SK-N-SH treated with all-trans-retinoic acid at 6 μM for 48 hours (cell line): ENCODE results near the gene CBFA2T2.

Source experiments
- ATAC-seq: fragments of 200-7000 bp; cut with Tn5 transposase; 3 replicates; pipeline ENCODE4 v1.9.1; 2020; ENCODE audit warnings: mild to moderate bottlenecking, moderate library complexity
- ARNTL ChIP-seq: fragments of 450-650 bp; formaldehyde crosslinking; IDR thresholded peaks from 2 replicates; pipeline ENCODE4 v1.5.0; 2020; ENCODE audit warnings: low read depth, mild to moderate bottlenecking, moderate library complexity, borderline replicate concordance
- ESRRG ChIP-seq: fragments of 250-450 bp; sonication (Bioruptor Pico); IDR thresholded peaks from 2 replicates; pipeline ENCODE4 v1.6.1; 2021; ENCODE audit warnings: mild to moderate bottlenecking
- ISL1 ChIP-seq: fragments of 250-450 bp; sonication (Bioruptor Pico); IDR thresholded peaks from 2 replicates; pipeline ENCODE4 v2.1.2; 2022; ENCODE audit warnings: mild to moderate bottlenecking, moderate library complexity
- OSR1 ChIP-seq: fragments of 250-450 bp; sonication (Bioruptor Pico); IDR thresholded peaks from 2 replicates; pipeline ENCODE4 v1.8.0; 2022; ENCODE audit warnings: moderate library complexity, mild to moderate bottlenecking, inconsistent platforms
- PPARA ChIP-seq: fragments of 250-450 bp; sonication (Bioruptor Pico); IDR thresholded peaks from 2 replicates; pipeline ENCODE4 v1.5.0; 2020; ENCODE audit warnings: mild to moderate bottlenecking, borderline replicate concordance
- RARB ChIP-seq: fragments of 250-450 bp; sonication (Bioruptor Pico); IDR thresholded peaks from 2 replicates; pipeline ENCODE4 v1.8.0; 2021; ENCODE audit warnings: mild to moderate bottlenecking, moderate library complexity
- SNAI2 ChIP-seq: fragments of 250-450 bp; sonication (Bioruptor Pico); IDR thresholded peaks from 2 replicates; pipeline ENCODE4 v1.5.0; 2020; ENCODE audit warnings: mild to moderate bottlenecking, moderate library complexity
- TCF4 ChIP-seq: fragments of 250-450 bp; sonication (Bioruptor Pico); IDR thresholded peaks from 2 replicates; pipeline ENCODE4 v1.8.0; 2021; ENCODE audit warnings: mild to moderate bottlenecking, moderate library complexity, borderline replicate concordance
- TOX ChIP-seq: fragments of 250-450 bp; sonication (Bioruptor Pico); IDR thresholded peaks from 2 replicates; pipeline ENCODE4 v1.8.0; 2021; ENCODE audit warnings: mild to moderate bottlenecking, moderate library complexity, borderline replicate concordance
- ZC3H10 ChIP-seq: fragments of 250-450 bp; sonication (Bioruptor Pico); IDR thresholded peaks from 2 replicates; pipeline ENCODE4 v1.5.1; 2021; ENCODE audit warnings: mild to moderate bottlenecking, moderate library complexity
- ZFP3 ChIP-seq: fragments of 250-450 bp; sonication (Bioruptor Pico); IDR thresholded peaks from 2 replicates; pipeline ENCODE4 v1.5.0; 2020; ENCODE audit warnings: mild to moderate bottlenecking, moderate library complexity
- ZNF565 ChIP-seq: fragments of 450-650 bp; formaldehyde crosslinking; conservative IDR thresholded peaks from 2 replicates; pipeline ENCODE4 v1.5.0; 2020; ENCODE audit warnings: low read depth, mild to moderate bottlenecking, moderate library complexity
- ZNF70 ChIP-seq: fragments of 450-650 bp; formaldehyde crosslinking; IDR thresholded peaks from 2 replicates; pipeline ENCODE4 v1.5.0; 2020; ENCODE audit warnings: mild to moderate bottlenecking, moderate library complexity
- ZNF8 ChIP-seq: fragments of 450-650 bp; formaldehyde crosslinking; IDR thresholded peaks from 2 replicates; pipeline ENCODE4 v1.5.0; 2020; ENCODE audit warnings: mild to moderate bottlenecking, moderate library complexity
- TF ChIP-seq, protein P1 (sequence below): fragments of 250-450 bp; sonication (Bioruptor Pico); IDR thresholded peaks from 2 replicates; pipeline ENCODE4 v1.5.0; 2020; ENCODE audit warnings: mild to moderate bottlenecking, moderate library complexity
- TF ChIP-seq, protein P2 (sequence below): fragments of 250-450 bp; sonication (Bioruptor Pico); IDR thresholded peaks from 2 replicates; pipeline ENCODE4 v1.8.0; 2021; ENCODE audit warnings: low read depth, mild to moderate bottlenecking, moderate library complexity, borderline replicate concordance
- TF ChIP-seq, protein P3 (sequence below): fragments of 250-450 bp; sonication (Bioruptor Pico); IDR thresholded peaks from 2 replicates; pipeline ENCODE4 v1.5.1; 2021; ENCODE audit warnings: mild to moderate bottlenecking, moderate library complexity
- TF ChIP-seq, protein P4 (sequence below): fragments of 250-450 bp; sonication (Bioruptor Pico); IDR thresholded peaks from 2 replicates; pipeline ENCODE4 v1.8.0; 2020; ENCODE audit warnings: mild to moderate bottlenecking, moderate library complexity, borderline replicate concordance

The CBFA2T2 gene

GRCh38 chr20:33612001-33612400 is 122.1 kb downstream of the CBFA2T2 start:
- no peak for TF ChIP-seq ZFP3 (CRISPR knock-in tag)
- no peak for TF ChIP-seq PPARA (CRISPR knock-in tag)
- no peak for TF ChIP-seq OSR1
- TF ChIP-seq ESRRG (CRISPR knock-in tag), result no peak
- no peak for TF ChIP-seq ZC3H10 (CRISPR knock-in tag)
- no peak for TF ChIP-seq TCF4
- TF ChIP-seq, protein P1, sequence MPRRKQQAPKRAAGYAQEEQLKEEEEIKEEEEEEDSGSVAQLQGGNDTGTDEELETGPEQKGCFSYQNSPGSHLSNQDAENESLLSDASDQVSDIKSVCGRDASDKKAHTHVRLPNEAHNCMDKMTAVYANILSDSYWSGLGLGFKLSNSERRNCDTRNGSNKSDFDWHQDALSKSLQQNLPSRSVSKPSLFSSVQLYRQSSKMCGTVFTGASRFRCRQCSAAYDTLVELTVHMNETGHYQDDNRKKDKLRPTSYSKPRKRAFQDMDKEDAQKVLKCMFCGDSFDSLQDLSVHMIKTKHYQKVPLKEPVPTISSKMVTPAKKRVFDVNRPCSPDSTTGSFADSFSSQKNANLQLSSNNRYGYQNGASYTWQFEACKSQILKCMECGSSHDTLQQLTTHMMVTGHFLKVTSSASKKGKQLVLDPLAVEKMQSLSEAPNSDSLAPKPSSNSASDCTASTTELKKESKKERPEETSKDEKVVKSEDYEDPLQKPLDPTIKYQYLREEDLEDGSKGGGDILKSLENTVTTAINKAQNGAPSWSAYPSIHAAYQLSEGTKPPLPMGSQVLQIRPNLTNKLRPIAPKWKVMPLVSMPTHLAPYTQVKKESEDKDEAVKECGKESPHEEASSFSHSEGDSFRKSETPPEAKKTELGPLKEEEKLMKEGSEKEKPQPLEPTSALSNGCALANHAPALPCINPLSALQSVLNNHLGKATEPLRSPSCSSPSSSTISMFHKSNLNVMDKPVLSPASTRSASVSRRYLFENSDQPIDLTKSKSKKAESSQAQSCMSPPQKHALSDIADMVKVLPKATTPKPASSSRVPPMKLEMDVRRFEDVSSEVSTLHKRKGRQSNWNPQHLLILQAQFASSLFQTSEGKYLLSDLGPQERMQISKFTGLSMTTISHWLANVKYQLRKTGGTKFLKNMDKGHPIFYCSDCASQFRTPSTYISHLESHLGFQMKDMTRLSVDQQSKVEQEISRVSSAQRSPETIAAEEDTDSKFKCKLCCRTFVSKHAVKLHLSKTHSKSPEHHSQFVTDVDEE (CRISPR knock-in tag), result no peak
- no peak for TF ChIP-seq SNAI2
- no peak for TF ChIP-seq ISL1
- TF ChIP-seq TOX (CRISPR knock-in tag), result no peak
- TF ChIP-seq, protein P2, sequence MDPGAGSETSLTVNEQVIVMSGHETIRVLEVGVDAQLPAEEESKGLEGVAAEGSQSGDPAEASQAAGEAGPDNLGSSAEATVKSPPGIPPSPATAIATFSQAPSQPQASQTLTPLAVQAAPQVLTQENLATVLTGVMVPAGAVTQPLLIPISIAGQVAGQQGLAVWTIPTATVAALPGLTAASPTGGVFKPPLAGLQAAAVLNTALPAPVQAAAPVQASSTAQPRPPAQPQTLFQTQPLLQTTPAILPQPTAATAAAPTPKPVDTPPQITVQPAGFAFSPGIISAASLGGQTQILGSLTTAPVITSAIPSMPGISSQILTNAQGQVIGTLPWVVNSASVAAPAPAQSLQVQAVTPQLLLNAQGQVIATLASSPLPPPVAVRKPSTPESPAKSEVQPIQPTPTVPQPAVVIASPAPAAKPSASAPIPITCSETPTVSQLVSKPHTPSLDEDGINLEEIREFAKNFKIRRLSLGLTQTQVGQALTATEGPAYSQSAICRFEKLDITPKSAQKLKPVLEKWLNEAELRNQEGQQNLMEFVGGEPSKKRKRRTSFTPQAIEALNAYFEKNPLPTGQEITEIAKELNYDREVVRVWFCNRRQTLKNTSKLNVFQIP (CRISPR knock-in tag), result no peak
- TF ChIP-seq ZNF565, result no peak
- TF ChIP-seq, protein P3, sequence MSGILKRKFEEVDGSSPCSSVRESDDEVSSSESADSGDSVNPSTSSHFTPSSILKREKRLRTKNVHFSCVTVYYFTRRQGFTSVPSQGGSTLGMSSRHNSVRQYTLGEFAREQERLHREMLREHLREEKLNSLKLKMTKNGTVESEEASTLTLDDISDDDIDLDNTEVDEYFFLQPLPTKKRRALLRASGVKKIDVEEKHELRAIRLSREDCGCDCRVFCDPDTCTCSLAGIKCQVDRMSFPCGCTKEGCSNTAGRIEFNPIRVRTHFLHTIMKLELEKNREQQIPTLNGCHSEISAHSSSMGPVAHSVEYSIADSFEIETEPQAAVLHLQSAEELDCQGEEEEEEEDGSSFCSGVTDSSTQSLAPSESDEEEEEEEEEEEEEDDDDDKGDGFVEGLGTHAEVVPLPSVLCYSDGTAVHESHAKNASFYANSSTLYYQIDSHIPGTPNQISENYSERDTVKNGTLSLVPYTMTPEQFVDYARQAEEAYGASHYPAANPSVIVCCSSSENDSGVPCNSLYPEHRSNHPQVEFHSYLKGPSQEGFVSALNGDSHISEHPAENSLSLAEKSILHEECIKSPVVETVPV (CRISPR knock-in tag), result no peak
- TF ChIP-seq RARB (CRISPR knock-in tag), result no peak
- ATAC-seq, result no peak

DNA sequence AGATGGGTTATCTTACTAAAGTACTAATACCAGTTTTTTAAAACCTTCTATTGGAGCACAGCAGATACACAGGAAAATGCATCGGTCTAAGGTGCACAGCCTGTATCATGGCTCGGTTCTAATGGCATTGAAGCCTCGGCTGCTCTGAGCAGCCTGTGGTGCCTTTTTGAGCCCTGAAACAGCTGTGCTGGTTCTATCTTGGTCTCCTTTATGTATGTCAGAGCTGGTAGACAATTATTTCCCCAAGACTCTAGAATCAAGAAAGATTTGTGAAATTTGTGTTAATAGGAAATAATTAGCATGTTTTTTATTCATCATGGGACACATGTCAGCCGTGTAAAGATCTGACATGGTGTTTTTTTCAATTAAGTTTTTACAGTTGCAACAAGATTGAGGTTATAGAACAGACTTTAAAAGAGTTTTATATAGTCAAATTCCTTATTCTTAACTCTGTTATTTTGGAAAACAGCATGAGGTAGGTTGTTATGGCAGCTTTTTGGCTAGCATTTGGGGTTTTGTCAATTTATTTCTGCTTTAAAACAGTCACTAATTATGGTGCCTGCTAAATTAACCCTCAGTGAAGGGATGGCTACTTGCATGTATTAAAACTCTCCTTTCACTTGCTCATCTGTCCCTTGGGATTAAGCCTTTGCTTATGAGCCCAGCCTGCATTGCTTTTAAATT is 132.0 kb downstream of the CBFA2T2 start:
- no peak for TF ChIP-seq SNAI2
- no peak for TF ChIP-seq TOX (CRISPR knock-in tag)
- no peak for TF ChIP-seq ZNF70
- TF ChIP-seq, protein P3 (CRISPR knock-in tag), result no peak
- no peak for TF ChIP-seq TCF4
- TF ChIP-seq ZNF8 (CRISPR knock-in tag), result no peak

GRCh38 chr20:33622705-33623365 is 132.9 kb downstream of the CBFA2T2 start:
- TF ChIP-seq, protein P4, sequence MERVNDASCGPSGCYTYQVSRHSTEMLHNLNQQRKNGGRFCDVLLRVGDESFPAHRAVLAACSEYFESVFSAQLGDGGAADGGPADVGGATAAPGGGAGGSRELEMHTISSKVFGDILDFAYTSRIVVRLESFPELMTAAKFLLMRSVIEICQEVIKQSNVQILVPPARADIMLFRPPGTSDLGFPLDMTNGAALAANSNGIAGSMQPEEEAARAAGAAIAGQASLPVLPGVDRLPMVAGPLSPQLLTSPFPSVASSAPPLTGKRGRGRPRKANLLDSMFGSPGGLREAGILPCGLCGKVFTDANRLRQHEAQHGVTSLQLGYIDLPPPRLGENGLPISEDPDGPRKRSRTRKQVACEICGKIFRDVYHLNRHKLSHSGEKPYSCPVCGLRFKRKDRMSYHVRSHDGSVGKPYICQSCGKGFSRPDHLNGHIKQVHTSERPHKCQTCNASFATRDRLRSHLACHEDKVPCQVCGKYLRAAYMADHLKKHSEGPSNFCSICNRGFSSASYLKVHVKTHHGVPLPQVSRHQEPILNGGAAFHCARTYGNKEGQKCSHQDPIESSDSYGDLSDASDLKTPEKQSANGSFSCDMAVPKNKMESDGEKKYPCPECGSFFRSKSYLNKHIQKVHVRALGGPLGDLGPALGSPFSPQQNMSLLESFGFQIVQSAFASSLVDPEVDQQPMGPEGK (CRISPR knock-in tag), result no peak
- no peak for TF ChIP-seq ARNTL
- TF ChIP-seq PPARA (CRISPR knock-in tag), result no peak
- no peak for TF ChIP-seq RARB (CRISPR knock-in tag)
- TF ChIP-seq ZNF8 (CRISPR knock-in tag), result no peak
- TF ChIP-seq ISL1, result no peak
- no peak for TF ChIP-seq ZC3H10 (CRISPR knock-in tag)
- TF ChIP-seq, protein P2 (CRISPR knock-in tag), result no peak
- no peak for TF ChIP-seq ZNF565
- TF ChIP-seq, protein P3 (CRISPR knock-in tag), result no peak
- TF ChIP-seq ZNF70, result no peak
- no peak for TF ChIP-seq TOX (CRISPR knock-in tag)
- TF ChIP-seq, protein P1 (CRISPR knock-in tag), result no peak
- no peak for ATAC-seq

More for the DNA sequence above, 132.0 kb downstream of the CBFA2T2 start:
- ATAC-seq, result no peak
